Iris pigment epithelial cell (primary cell): ENCODE data around the gene MEIOSIN.

Source experiments
- DNase-seq: peaks from one replicate; pipeline ENCODE4 v3.0.0-alpha.2; 2011; ENCODE audit warnings: low read depth

The MEIOSIN gene

GRCh38 chr19:45765702-45766295 lies 32.6 kb downstream of the MEIOSIN start:
- no peak for DNase-seq

- DNase-seq = no peak
Measured at GRCh38 chr19:45766296-45766868, 33.1 kb downstream of the MEIOSIN start.

- peak; percentile 33 for DNase-seq
Measured at GRCh38 chr19:45766869-45767346, 33.7 kb downstream of the MEIOSIN start.

GRCh38 chr19:45767410-45767880 lies 34.2 kb downstream of the MEIOSIN start:
- DNase-seq = peak; percentile 92

- peak; percentile 86 for DNase-seq
Measured at GRCh38 chr19:45767881-45768654, 34.8 kb downstream of the MEIOSIN start.

- peak; percentile 63 for DNase-seq
Measured at GRCh38 chr19:45768655-45768983, 35.4 kb downstream of the MEIOSIN start.

GRCh38 chr19:45768984-45769782 lies 35.9 kb downstream of the MEIOSIN start, which contains the start of gene SIX5:
Gene SIX5, minus strand, starts transcription at chr19:45769252. Its CDS starts 408 bp downstream, at chr19:45768844.
- peak; percentile 97 for DNase-seq

- peak; percentile 54 for DNase-seq
Measured at GRCh38 chr19:45769821-45770191, 36.6 kb downstream of the MEIOSIN start.

- DNase-seq = peak; percentile 99
Measured at GRCh38 chr19:45770192-45771101, 37.2 kb downstream of the MEIOSIN start.

GRCh38 chr19:45771311-45771933 lies 38.2 kb downstream of the MEIOSIN start:
- DNase-seq = no peak

- no peak for DNase-seq
Measured at GRCh38 chr19:45772130-45772840, 39.0 kb downstream of the MEIOSIN start.

- DNase-seq = no peak
Measured at GRCh38 chr19:45772912-45773311, 39.7 kb downstream of the MEIOSIN start.

- DNase-seq = no peak
Measured at GRCh38 chr19:45773384-45773783, 40.1 kb downstream of the MEIOSIN start.

- no peak for DNase-seq
Measured at GRCh38 chr19:45774765-45775164, 41.5 kb downstream of the MEIOSIN start.

GRCh38 chr19:45777395-45777961 lies 44.2 kb downstream of the MEIOSIN start:
- DNase-seq = no peak

GRCh38 chr19:45778010-45778661 lies 44.9 kb downstream of the MEIOSIN start:
- no peak for DNase-seq

GRCh38 chr19:45779231-45780145 lies 46.2 kb downstream of the MEIOSIN start:
- peak; percentile 64 for DNase-seq

- no peak for DNase-seq
Measured at GRCh38 chr19:45780146-45780447, 46.9 kb downstream of the MEIOSIN start.
